H1 (cell line): ENCODE measurements around the gene AHNAK2. TPM values are rescaled to one million over a fixed set of nuclear protein-coding genes. Genes with fewer than 3 reads are reported as not detected.

Experiments used
- CTCF ChIA-PET: fragments of 300-600 bp; sonication (Branson Sonifier 250); formaldehyde crosslinking; loops from one replicate; lab custom pipeline; 2021; ENCODE audit not compliant: partially characterized antibody; lab: Charles Lee
- POLR2A ChIA-PET: fragments of 300-600 bp; sonication (Branson Sonifier 250); formaldehyde crosslinking; loops from one replicate; lab custom pipeline; 2021; ENCODE audit warnings: inconsistent platforms; ENCODE audit not compliant: partially characterized antibody; lab: Charles Lee
- DNase-seq, 2 experiments: peaks; one replicate each; pipeline versions ENCODE4 v3.0.0 to v3.0.0-alpha.2; 2010 to 2022; ENCODE audit warnings: low spot score in 2 of 2, low read depth in 1 of 2, mixed read lengths in 1 of 2
- FAIRE-seq: peaks from 2 replicates; lab custom pipeline; 2011; peaks lifted over from hg19 to GRCh38; lab: Jason Lieb, UNC
- H2AFZ ChIP-seq: 2 replicates; pipeline ENCODE4 v1.8.1; 2012; ENCODE audit warnings: low read length, inconsistent platforms
- H2AK5ac ChIP-seq: 2 replicates; pipeline ENCODE4 v1.6.1; 2013; ENCODE audit warnings: low read depth, low read length
- H2BK120ac ChIP-seq: replicated peaks from 2 replicates; pipeline ENCODE3; 2013; ENCODE audit warnings: low read depth, low read length, inconsistent platforms
- H2BK12ac ChIP-seq: 2 replicates; pipeline ENCODE4 v1.6.1; 2013; ENCODE audit warnings: low read depth, low read length
- H2BK15ac ChIP-seq: 2 replicates; pipeline ENCODE4 v1.6.1; 2013; ENCODE audit warnings: low read length
- H2BK20ac ChIP-seq: 2 replicates; pipeline ENCODE4 v1.6.1; 2013; ENCODE audit warnings: low read length
- H2BK5ac ChIP-seq: 2 replicates; pipeline ENCODE4 v1.6.1; 2013; ENCODE audit warnings: low read depth, low read length
- H3K14ac ChIP-seq: 2 replicates; pipeline ENCODE4 v1.6.1; 2013; ENCODE audit warnings: inconsistent platforms; ENCODE audit not compliant: insufficient read length
- H3K18ac ChIP-seq: 2 replicates; pipeline ENCODE4 v1.6.1; 2013; ENCODE audit warnings: low read length; ENCODE audit errors: extremely low read depth
- H3K23ac ChIP-seq: 2 replicates; pipeline ENCODE4 v1.6.1; 2013; ENCODE audit warnings: inconsistent platforms; ENCODE audit not compliant: insufficient read length
- H3K23me2 ChIP-seq: 2 replicates; pipeline ENCODE4 v1.6.1; 2013; ENCODE audit warnings: low read depth, low read length
- H3K27ac ChIP-seq: 2 replicates; pipeline ENCODE4 v1.6.1; 2011; ENCODE audit warnings: low read depth, low read length, inconsistent platforms
- H3K27me3 ChIP-seq, 4 experiments: replicated peaks in 1 of 4; 1 replicate in 1 of 4; 2 replicates in 3 of 4; pipeline versions ENCODE4 v1.6.1 to v1.8.1; 2011 to 2013; ENCODE audit warnings: low read length in 3 of 4, mild to moderate bottlenecking in 3 of 4, inconsistent platforms in 2 of 4, mixed read lengths in 2 of 4, moderate library complexity in 1 of 4; ENCODE audit not compliant: control insufficient read depth in 3 of 4, insufficient read depth in 3 of 4; ENCODE audit errors: extremely low read depth in 1 of 4
- H3K36me3 ChIP-seq, 4 experiments: 2 replicates each; pipeline versions ENCODE4 v1.6.1 to v1.8.1; 2011 to 2013; ENCODE audit warnings: mild to moderate bottlenecking in 4 of 4, low read length in 3 of 4, moderate library complexity in 2 of 4, control low read depth in 1 of 4, inconsistent platforms in 1 of 4; ENCODE audit not compliant: insufficient read depth in 4 of 4, control insufficient read depth in 2 of 4
- H3K4ac ChIP-seq: replicated peaks from 2 replicates; pipeline ENCODE3; 2013; ENCODE audit warnings: low read length, low read depth, mixed read lengths, inconsistent platforms; ENCODE audit not compliant: insufficient read length
- H3K4me1 ChIP-seq, 4 experiments: replicated peaks in 1 of 4; 1 replicate in 1 of 4; 2 replicates in 3 of 4; pipeline versions ENCODE4 v1.6.1 to v1.8.1; 2011 to 2013; ENCODE audit warnings: low read length in 3 of 4, inconsistent platforms in 2 of 4, mixed read lengths in 1 of 4; ENCODE audit not compliant: insufficient read depth in 4 of 4, control insufficient read depth in 3 of 4
- H3K4me2 ChIP-seq, 2 experiments: 2 replicates each; pipeline versions ENCODE4 v1.6.1 to v1.8.1; 2011 to 2013; ENCODE audit warnings: low read depth in 2 of 2, low read length in 2 of 2, control low read depth in 1 of 2, inconsistent platforms in 1 of 2, mild to moderate bottlenecking in 1 of 2; ENCODE audit not compliant: insufficient read depth in 1 of 2
- H3K4me3 ChIP-seq, 4 experiments: fragments of 200-600, 300-600 bp in 1 of 4; sonication (generic), shearing (Covaris generic), sonication (Bioruptor Twin) in 1 of 4; 2 replicates each; pipeline versions ENCODE4 v1.5.1 to v1.8.1; 2011 to 2016; ENCODE audit warnings: low read length in 4 of 4, low read depth in 3 of 4, control low read depth in 2 of 4, inconsistent platforms in 2 of 4, mild to moderate bottlenecking in 2 of 4, mixed read lengths in 1 of 4, moderate library complexity in 1 of 4; ENCODE audit not compliant: insufficient read depth in 2 of 4; ENCODE audit errors: extremely low read depth in 1 of 4
- H3K56ac ChIP-seq: replicated peaks from 2 replicates; pipeline ENCODE3; 2013; ENCODE audit warnings: low read depth, mild to moderate bottlenecking, mixed read lengths, low read length, inconsistent platforms; ENCODE audit not compliant: insufficient read length
- H3K79me1 ChIP-seq: 2 replicates; pipeline ENCODE4 v1.6.1; 2013; ENCODE audit warnings: low read depth, low read length, control low read depth
- H3K79me2 ChIP-seq, 2 experiments: 2 replicates each; pipeline versions ENCODE4 v1.6.1 to v1.8.1; 2012 to 2013; ENCODE audit warnings: low read length in 2 of 2, mild to moderate bottlenecking in 2 of 2, inconsistent platforms in 1 of 2; ENCODE audit not compliant: insufficient read depth in 2 of 2, control insufficient read depth in 1 of 2
- H3K9ac ChIP-seq, 4 experiments: replicated peaks in 1 of 4; 1 replicate in 1 of 4; 2 replicates in 3 of 4; pipeline versions ENCODE4 v1.6.1 to v1.8.1; 2011 to 2013; ENCODE audit warnings: low read depth in 3 of 4, low read length in 3 of 4, control low read depth in 2 of 4, mild to moderate bottlenecking in 2 of 4, moderate library complexity in 2 of 4, inconsistent platforms in 1 of 4; ENCODE audit errors: extremely low read depth in 1 of 4
- H3K9me3 ChIP-seq, 2 experiments: 2 replicates each; pipeline versions ENCODE4 v1.6.1 to v1.8.1; 2012 to 2013; ENCODE audit warnings: mild to moderate bottlenecking in 2 of 2, moderate library complexity in 2 of 2, control low read depth in 1 of 2, inconsistent platforms in 1 of 2, low read depth in 1 of 2, low read length in 1 of 2, mixed read lengths in 1 of 2; ENCODE audit not compliant: insufficient read depth in 2 of 2
- H4K20me1 ChIP-seq, 2 experiments: replicated peaks in 1 of 2; 2 replicates each; pipeline versions ENCODE3 to v1.8.1; 2011 to 2013; ENCODE audit warnings: inconsistent platforms in 2 of 2, low read length in 2 of 2, mild to moderate bottlenecking in 1 of 2; ENCODE audit not compliant: insufficient read depth in 2 of 2, control insufficient read depth in 1 of 2
- H4K5ac ChIP-seq: 2 replicates; pipeline ENCODE4 v1.6.1; 2013; ENCODE audit warnings: low read length, low read depth, mixed read lengths, inconsistent platforms; ENCODE audit not compliant: insufficient read length
- H4K8ac ChIP-seq: 2 replicates; pipeline ENCODE4 v1.8.0; 2013; ENCODE audit warnings: mild to moderate bottlenecking, moderate library complexity, low read length, inconsistent platforms; ENCODE audit not compliant: insufficient read depth; ENCODE audit errors: extremely low read depth
- H4K91ac ChIP-seq: replicated peaks from 2 replicates; pipeline ENCODE3; 2013; ENCODE audit warnings: low read length, mixed read lengths, inconsistent platforms; ENCODE audit not compliant: insufficient read length
- ASH2L ChIP-seq: fragments of 200-600, 300-600 bp; sonication (generic); IDR thresholded peaks from one replicate; pipeline ENCODE4 v1.7.1; 2017; ENCODE audit warnings: low read length
- CEBPB ChIP-seq: IDR thresholded peaks from 2 replicates; pipeline ENCODE4 v1.6.1; 2012; ENCODE audit warnings: low read depth, low read length
- CTBP2 ChIP-seq: IDR thresholded peaks from 2 replicates; pipeline ENCODE4 v1.7.0; 2011; ENCODE audit warnings: borderline replicate concordance, mild to moderate bottlenecking, moderate library complexity, mixed read lengths, low read length; ENCODE audit not compliant: insufficient read depth, insufficient read length
- FOSL1 ChIP-seq: IDR thresholded peaks from 2 replicates; pipeline ENCODE4 v1.6.1; 2011; ENCODE audit warnings: mild to moderate bottlenecking, low read depth, low read length, moderate library complexity; ENCODE audit not compliant: insufficient read depth
- HDAC6 ChIP-seq: IDR thresholded peaks from one replicate; pipeline ENCODE4 v1.7.1; 2012; ENCODE audit warnings: low read depth, mild to moderate bottlenecking, inconsistent platforms, low read length, moderate library complexity
- KDM4A ChIP-seq: IDR thresholded peaks from one replicate; pipeline ENCODE4 v1.7.1; 2012; ENCODE audit warnings: low read depth, mild to moderate bottlenecking, moderate library complexity, low read length, inconsistent platforms; ENCODE audit not compliant: severe bottlenecking
- SIRT6 ChIP-seq: IDR thresholded peaks from one replicate; pipeline ENCODE4 v1.7.1; 2012; ENCODE audit warnings: low read length, inconsistent platforms
- SP4 ChIP-seq: IDR thresholded peaks from 2 replicates; pipeline ENCODE4 v1.6.1; 2012; ENCODE audit warnings: low read length, inconsistent platforms
- SUZ12 ChIP-seq: fragments of 200-600 bp; sonication (generic); IDR thresholded peaks from 2 replicates; pipeline ENCODE4 v1.6.1; 2012; ENCODE audit warnings: mild to moderate bottlenecking, inconsistent platforms, low read length, moderate library complexity, mixed read lengths
- TAF7 ChIP-seq: optimal IDR thresholded peaks from 2 replicates; pipeline ENCODE3; 2011; ENCODE audit warnings: low read depth, mild to moderate bottlenecking, inconsistent platforms, low read length, moderate library complexity, borderline replicate concordance
- ZNF274 ChIP-seq: IDR thresholded peaks from 2 replicates; pipeline ENCODE4 v1.7.0; 2012; ENCODE audit warnings: low read length, borderline replicate concordance; ENCODE audit errors: extremely low read depth
- WGBS, 2 experiments: shearing (Covaris generic) in 1 of 2; methylation state at CpG; one replicate each; pipeline versions ENCODE4 v1.1.6 to v1.1.7; 2013 to 2015; ENCODE audit warnings: low lambda C conversion rate in 2 of 2, mixed read lengths in 2 of 2, inconsistent platforms in 1 of 2, low coverage in 1 of 2, missing lambda C conversion rate in 1 of 2; ENCODE audit not compliant: insufficient replicate concordance in 2 of 2, insufficient coverage in 1 of 2, insufficient read length in 1 of 2; ENCODE audit errors: extremely low coverage in 1 of 2, missing lambda C conversion rate in 1 of 2; 5-methylcytosine and 5-hydroxymethylcytosine counted together
- polyA plus RNA-seq, 7 experiments: library from polyadenylated mRNA; depleted of rRNA in 3 of 7; stranded (reverse) in 5 of 7; unstranded in 2 of 7; fragments of >200 nt in 5 of 7; fragments of 200-250 nt in 2 of 7; gene quantifications; 1 replicate in 5 of 7; 2 replicates in 1 of 7; 4 replicates in 1 of 7; pipeline versions ENCODE4 v1.2.1 to v1.2.3, GENCODE V29; 2011 to 2013; ENCODE audit warnings: missing spikeins in 2 of 7, mixed read lengths in 2 of 7
- total RNA-seq: library from RNA; stranded (reverse); fragmentation: NEBNext Ultra II Directional; extraction: Animal tissue kit (Norgen Biotek cat#: 25700); gene quantifications from 2 replicates; pipeline ENCODE4 v1.2.1, GENCODE V29; 2021
- TF ChIP-seq, protein P1 (sequence below): IDR thresholded peaks from 2 replicates; pipeline ENCODE4 v1.6.1; 2011; ENCODE audit warnings: low read length, improper control_type of control experiment

The AHNAK2 gene
- total and polyA plus RNA-seq, 2 of the 8 experiments (the other 6 are each of a cell fraction or from before 2014, with no cell fraction given) = 0.95 to 2.0 TPM

DNA sequence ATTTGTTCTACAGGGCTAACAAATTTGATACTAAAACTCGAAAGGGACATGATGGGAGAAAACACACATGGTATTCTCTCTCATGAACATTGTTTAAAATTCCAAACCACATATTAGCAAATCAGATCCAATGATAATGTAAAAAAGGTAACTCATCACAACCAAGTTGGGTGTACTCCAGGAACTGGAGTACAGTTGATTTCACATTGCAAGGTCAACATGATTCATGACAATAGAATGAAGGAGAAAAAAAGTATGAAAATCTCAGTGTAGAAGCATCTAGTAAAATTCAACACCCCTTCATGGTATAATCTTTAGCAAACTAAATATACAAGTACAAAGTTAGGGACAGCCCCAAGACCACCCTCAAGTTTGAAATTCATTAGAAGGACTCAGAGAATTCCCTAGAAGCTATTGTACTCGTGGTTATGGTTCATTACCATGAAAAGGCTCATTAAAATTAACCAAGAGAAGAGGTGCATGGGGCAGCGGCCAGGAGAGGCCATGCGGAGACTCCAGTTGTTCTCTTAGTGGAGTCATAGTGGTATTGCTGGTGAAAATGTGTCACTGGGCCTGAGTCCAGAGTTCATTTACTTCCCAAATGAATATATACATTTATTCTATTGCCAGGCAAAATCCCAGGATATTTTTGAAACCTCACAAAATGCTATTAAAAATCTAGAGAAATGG lies 45.8 kb upstream of the AHNAK2 start:
- FAIRE-seq (no peak), DNase-seq (no peak)
- H3K79me1 ChIP-seq = peaks cover 5% of the 10 kb centered on the region
- peaks cover 15% of the 10 kb centered on the region in 2 experiments for H3K79me2 ChIP-seq
- H3K23me2 ChIP-seq = peaks cover 18% of the 10 kb centered on the region
- CTCF ChIA-PET = interaction anchor here (1.0 to 1.6 kb wide), 2 partner anchors 12 to 22 kb away, joined by 4 to 9 read pairs; no protein-coding TSS in a partner anchor
- H2AK5ac ChIP-seq = no peak overlapping the region
- H3K9ac ChIP-seq = no peak overlapping the region
- peaks cover 0 to 7% (median 5%) of the 10 kb centered on the region in 4 experiments; a peak in 4 of 7 replicates for H3K4me1 ChIP-seq
- H3K9me3 ChIP-seq = no peaks in the 10 kb centered on the region
- H2BK20ac ChIP-seq = no peak overlapping the region
- H2BK15ac ChIP-seq = no peak overlapping the region
- POLR2A ChIA-PET = no interaction called here
- H4K8ac ChIP-seq = no peak overlapping the region
- no peak overlapping the region for H3K23ac ChIP-seq
- H2AFZ ChIP-seq = no peak overlapping the region
- H3K36me3 ChIP-seq = peaks cover 0 to 3% (median 0%) of the 10 kb centered on the region in 4 experiments; a peak in 1 of 8 replicates
- no peak overlapping the region for H2BK120ac ChIP-seq
- H4K5ac ChIP-seq = no peak overlapping the region
- H3K4me2 ChIP-seq = no peak overlapping the region
- H3K14ac ChIP-seq = no peak overlapping the region
- WGBS, 2 experiments = 61% methylated on average over 4 of the region's 4 CpGs; no CpG with 5 or more reads in 1 of the 2 experiments
- peaks cover 4 to 11% of the 10 kb centered on the region in 2 experiments for H4K20me1 ChIP-seq
- H3K56ac ChIP-seq = no peak overlapping the region
- H3K27me3 ChIP-seq = peaks cover 0 to 4% (median 1%) of the 10 kb centered on the region in 4 experiments; a peak in 1 of 7 replicates
- no peak overlapping the region for H3K4ac ChIP-seq
- no peak overlapping the region for H2BK5ac ChIP-seq
- H3K27ac ChIP-seq = no peak overlapping the region
- H3K18ac ChIP-seq = no peak overlapping the region
- no peak overlapping the region for H4K91ac ChIP-seq
- no peak overlapping the region for H3K4me3 ChIP-seq
- H2BK12ac ChIP-seq = no peak overlapping the region
- TF ChIP-seq SUZ12 (no peak), ZNF274 (no peak), CTBP2 (no peak), TAF7 (no peak), CEBPB (no peak), SP4 (no peak), ASH2L (no peak), KDM4A (no peak), SIRT6 (no peak), FOSL1 (no peak), HDAC6 (no peak)
- TF ChIP-seq, protein P1, sequence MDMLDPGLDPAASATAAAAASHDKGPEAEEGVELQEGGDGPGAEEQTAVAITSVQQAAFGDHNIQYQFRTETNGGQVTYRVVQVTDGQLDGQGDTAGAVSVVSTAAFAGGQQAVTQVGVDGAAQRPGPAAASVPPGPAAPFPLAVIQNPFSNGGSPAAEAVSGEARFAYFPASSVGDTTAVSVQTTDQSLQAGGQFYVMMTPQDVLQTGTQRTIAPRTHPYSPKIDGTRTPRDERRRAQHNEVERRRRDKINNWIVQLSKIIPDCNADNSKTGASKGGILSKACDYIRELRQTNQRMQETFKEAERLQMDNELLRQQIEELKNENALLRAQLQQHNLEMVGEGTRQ = no peak
